Measurements from ENCODE around the gene ZNF524.

Gene ZNF524

DNA sequence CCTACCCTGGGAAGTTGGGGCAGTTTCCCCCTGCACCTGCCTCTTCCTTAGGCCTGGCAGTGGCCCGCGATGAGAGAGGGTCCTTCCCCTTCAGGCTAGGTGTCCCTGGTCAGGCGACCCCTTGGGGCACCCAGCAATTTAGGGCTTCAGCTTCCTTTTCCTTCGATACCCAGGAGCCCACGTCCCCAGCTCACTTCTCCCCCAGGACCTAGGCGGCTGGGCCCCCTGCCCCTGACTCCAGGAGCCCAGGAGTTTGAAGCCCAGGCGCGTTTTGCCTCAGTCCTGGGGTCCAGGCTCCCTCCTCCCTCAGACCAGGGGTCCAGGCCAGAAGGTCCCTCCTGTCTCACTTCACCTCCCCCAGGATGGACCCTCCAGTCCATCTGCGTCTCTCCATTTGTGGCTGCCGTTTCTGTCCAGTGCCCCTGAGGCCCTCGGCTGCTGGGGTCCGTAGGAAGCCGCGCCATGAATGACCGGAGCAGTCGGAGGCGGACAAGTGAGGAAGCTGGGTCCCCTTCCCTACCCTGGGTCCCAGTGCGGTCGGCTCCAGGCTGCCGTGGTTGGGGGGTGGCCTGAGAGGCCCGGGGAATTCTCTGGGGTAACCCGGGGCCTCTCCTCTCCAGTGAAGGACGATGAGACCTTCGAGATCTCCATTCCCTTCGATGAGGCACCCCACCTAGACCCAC is 48.6 kb downstream of the ZNF524 start:
- H3K4me2 ChIP-seq (ENCODE audit: low read depth, low read length) = peak overlapping the region; percentile 49; the same call in 1 of the 2 replicates
- H3K9me3 ChIP-seq (replicated peaks; ENCODE audit: insufficient read depth, low read length) = no peaks in the 10 kb centered on the region
- H3K4me3 ChIP-seq (ENCODE audit: low read length) = peak overlapping the region; percentile 61
- H2AFZ ChIP-seq (ENCODE audit: low read length) = no peak overlapping the region
- H3K27ac ChIP-seq (ENCODE audit: low read length) = no peak overlapping the region
- no peaks in the 10 kb centered on the region for H3K9me2 ChIP-seq (replicated peaks; ENCODE audit: insufficient read depth, low read length)
- H3K27me3 ChIP-seq (replicated peaks; ENCODE audit: insufficient read depth, low read length) = no peaks in the 10 kb centered on the region
- no peak for DNase-seq
- peaks cover 10% of the 10 kb centered on the region; the same call in 1 of the 2 replicates for H3K4me1 ChIP-seq (ENCODE audit: low read length)
- H4K20me1 ChIP-seq (ENCODE audit: insufficient read depth, low read length) = no peaks in the 10 kb centered on the region
- H3K79me2 ChIP-seq (ENCODE audit: low read length) = peaks cover 20% of the 10 kb centered on the region
- TF ChIP-seq EZH2phosphoT487 (IDR thresholded peaks at IDR 0.05; ENCODE audit: low read length) (no peak), EZH2 (optimal IDR thresholded peaks at IDR 0.05; ENCODE audit: low read depth, low read length) (no peak), CTCF (IDR thresholded peaks at IDR 0.05; ENCODE audit: low read length) (no peak)
- H3K36me3 ChIP-seq (replicated peaks; ENCODE audit: insufficient read depth, low read length) = no peaks in the 10 kb centered on the region
- peak overlapping the region; percentile 64; the same call in 1 of the 2 replicates for H3K9ac ChIP-seq (ENCODE audit: low read length)
- peaks cover 10% of the 10 kb centered on the region for H3F3A ChIP-seq (ENCODE audit: insufficient read depth, low read length)

GRCh38 chr19:55649268-55650125 is 49.4 kb downstream of the ZNF524 start:
- Histone ChIP-seq H3K9ac (ENCODE audit: low read length) (no peak overlapping the region), H3K27ac (ENCODE audit: low read length) (no peak overlapping the region)

GRCh38 chr19:55650126-55650557 is 50.1 kb downstream of the ZNF524 start:
- no peaks in the 10 kb centered on the region for H3K27me3 ChIP-seq (replicated peaks; ENCODE audit: insufficient read depth, low read length)
- H2AFZ ChIP-seq (ENCODE audit: low read length) = no peak overlapping the region
- no peak overlapping the region for H3K27ac ChIP-seq (ENCODE audit: low read length)
- TF ChIP-seq CTCF (IDR thresholded peaks at IDR 0.05; ENCODE audit: low read length) (no peak), EZH2 (optimal IDR thresholded peaks at IDR 0.05; ENCODE audit: low read depth, low read length) (no peak), EZH2phosphoT487 (IDR thresholded peaks at IDR 0.05; ENCODE audit: low read length) (no peak)
- no peak overlapping the region for H3K4me2 ChIP-seq (ENCODE audit: low read depth, low read length)
- H4K20me1 ChIP-seq (ENCODE audit: insufficient read depth, low read length) = no peaks in the 10 kb centered on the region
- H3K36me3 ChIP-seq (replicated peaks; ENCODE audit: insufficient read depth, low read length) = no peaks in the 10 kb centered on the region
- H3K4me3 ChIP-seq (ENCODE audit: low read length) = no peak overlapping the region
- H3F3A ChIP-seq (ENCODE audit: insufficient read depth, low read length) = peaks cover 10% of the 10 kb centered on the region
- H3K9me2 ChIP-seq (replicated peaks; ENCODE audit: insufficient read depth, low read length) = no peaks in the 10 kb centered on the region
- no peaks in the 10 kb centered on the region for H3K4me1 ChIP-seq (ENCODE audit: low read length)
- H3K9me3 ChIP-seq (replicated peaks; ENCODE audit: insufficient read depth, low read length) = no peaks in the 10 kb centered on the region
- peaks cover 9% of the 10 kb centered on the region for H3K79me2 ChIP-seq (ENCODE audit: low read length)
- no peak overlapping the region for H3K9ac ChIP-seq (ENCODE audit: low read length)
- DNase-seq = no peak

More at GRCh38 chr19:55649268-55650125, 49.4 kb downstream of the ZNF524 start:
- Histone ChIP-seq H3K4me3 (ENCODE audit: low read length) (no peak overlapping the region), H3K79me2 (ENCODE audit: low read length) (peaks cover 12% of the 10 kb centered on the region), H3K4me1 (ENCODE audit: low read length) (peaks cover 4% of the 10 kb centered on the region; the same call in 1 of the 2 replicates), H3K27me3 (replicated peaks; ENCODE audit: insufficient read depth, low read length) (no peaks in the 10 kb centered on the region), H4K20me1 (ENCODE audit: insufficient read depth, low read length) (no peaks in the 10 kb centered on the region), H3F3A (ENCODE audit: insufficient read depth, low read length) (peaks cover 10% of the 10 kb centered on the region), H2AFZ (ENCODE audit: low read length) (no peak overlapping the region), H3K9me2 (replicated peaks; ENCODE audit: insufficient read depth, low read length) (no peaks in the 10 kb centered on the region), H3K36me3 (replicated peaks; ENCODE audit: insufficient read depth, low read length) (no peaks in the 10 kb centered on the region), H3K9me3 (replicated peaks; ENCODE audit: insufficient read depth, low read length) (no peaks in the 10 kb centered on the region), H3K4me2 (ENCODE audit: low read depth, low read length) (no peak overlapping the region)
- no peak for DNase-seq
- TF ChIP-seq EZH2phosphoT487 (IDR thresholded peaks at IDR 0.05; ENCODE audit: low read length) = no peak
- TF ChIP-seq EZH2 (optimal IDR thresholded peaks at IDR 0.05; ENCODE audit: low read depth, low read length) = no peak
- no peak for TF ChIP-seq CTCF (IDR thresholded peaks at IDR 0.05; ENCODE audit: low read length)
